Gastrocnemius medialis (tissue), 4 donors: ENCODE measurements around the gene DISC1.

ENCODE experiments used
- POLR2A ChIP-seq, 2 donors: fragments of 450-650 bp; IDR thresholded peaks; one replicate each; pipeline ENCODE4 v1.6.1; 2017; ENCODE audit warnings: antibody characterized with exemption in 2 of 2, mild to moderate bottlenecking in 2 of 2, moderate library complexity in 2 of 2
- TF ChIP-seq, protein P1 (sequence below), 5 experiments: fragments of 450-650 bp in 3 of 5; fragments of 200-600 bp in 2 of 5; sonication (generic) in 2 of 5; IDR thresholded peaks in 4 of 5; conservative IDR thresholded peaks in 1 of 5; 1 replicate in 4 of 5; 2 replicates in 1 of 5; pipeline ENCODE4 v1.5.1; 2016 to 2019; ENCODE audit warnings: antibody characterized with exemption in 5 of 5, mild to moderate bottlenecking in 3 of 5, moderate library complexity in 3 of 5

DNA sequence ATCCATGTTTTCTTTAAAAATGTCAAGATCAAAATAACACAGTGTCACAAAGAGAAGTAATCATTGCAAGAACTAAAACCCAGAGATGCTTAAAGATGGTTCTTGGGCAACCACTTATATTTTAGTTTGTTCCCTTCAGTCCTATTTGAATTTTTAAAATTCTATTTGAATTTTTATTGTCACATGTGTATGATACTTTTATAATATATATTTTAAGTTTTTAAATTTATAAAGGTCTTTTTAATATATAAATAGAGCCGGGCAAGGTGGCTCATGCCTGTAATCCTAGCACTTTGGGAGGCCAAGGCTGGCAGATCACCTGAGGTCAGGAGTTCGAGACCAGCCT, 22.3 kb upstream of the DISC1 start:
- TF ChIP-seq, protein P1, sequence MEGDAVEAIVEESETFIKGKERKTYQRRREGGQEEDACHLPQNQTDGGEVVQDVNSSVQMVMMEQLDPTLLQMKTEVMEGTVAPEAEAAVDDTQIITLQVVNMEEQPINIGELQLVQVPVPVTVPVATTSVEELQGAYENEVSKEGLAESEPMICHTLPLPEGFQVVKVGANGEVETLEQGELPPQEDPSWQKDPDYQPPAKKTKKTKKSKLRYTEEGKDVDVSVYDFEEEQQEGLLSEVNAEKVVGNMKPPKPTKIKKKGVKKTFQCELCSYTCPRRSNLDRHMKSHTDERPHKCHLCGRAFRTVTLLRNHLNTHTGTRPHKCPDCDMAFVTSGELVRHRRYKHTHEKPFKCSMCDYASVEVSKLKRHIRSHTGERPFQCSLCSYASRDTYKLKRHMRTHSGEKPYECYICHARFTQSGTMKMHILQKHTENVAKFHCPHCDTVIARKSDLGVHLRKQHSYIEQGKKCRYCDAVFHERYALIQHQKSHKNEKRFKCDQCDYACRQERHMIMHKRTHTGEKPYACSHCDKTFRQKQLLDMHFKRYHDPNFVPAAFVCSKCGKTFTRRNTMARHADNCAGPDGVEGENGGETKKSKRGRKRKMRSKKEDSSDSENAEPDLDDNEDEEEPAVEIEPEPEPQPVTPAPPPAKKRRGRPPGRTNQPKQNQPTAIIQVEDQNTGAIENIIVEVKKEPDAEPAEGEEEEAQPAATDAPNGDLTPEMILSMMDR (IDR thresholded peaks at IDR 0.05 in 4 of 5, conservative IDR thresholded peaks at IDR 0.05 in 1 of 5), result no peak
- no peak for TF ChIP-seq POLR2A (IDR thresholded peaks at IDR 0.05)
